ENCODE results near the gene MCF2L2.

Gene MCF2L2

GRCh38 chr3:183224180-183224970 is 204.0 kb downstream of the MCF2L2 start:
- H3K4me3 ChIP-seq (ENCODE audit: low read depth, low read length): no peak overlapping the region
- TF ChIP-seq MAX (IDR thresholded peaks at IDR 0.05; ENCODE audit: low read depth, low read length) (no peak), CTCF (IDR thresholded peaks at IDR 0.05; ENCODE audit: low read depth, low read length) (no peak), POLR2A (IDR thresholded peaks at IDR 0.05; ENCODE audit: extremely low read depth, insufficient read length) (no peak), MYC (IDR thresholded peaks at IDR 0.05; ENCODE audit: low read depth, low read length) (no peak)
- DNase-seq (ENCODE audit: low read depth): no peak

- TF ChIP-seq POLR2A (IDR thresholded peaks at IDR 0.05; ENCODE audit: extremely low read depth, insufficient read length) (no peak), MAX (IDR thresholded peaks at IDR 0.05; ENCODE audit: low read depth, low read length) (no peak), CTCF (IDR thresholded peaks at IDR 0.05; ENCODE audit: low read depth, low read length) (no peak), MYC (IDR thresholded peaks at IDR 0.05; ENCODE audit: low read depth, low read length) (no peak)
- no peak overlapping the region for H3K4me3 ChIP-seq (ENCODE audit: low read depth, low read length)
- no peak for DNase-seq (ENCODE audit: low read depth)
Observed at GRCh38 chr3:183222631-183223235, 205.7 kb downstream of the MCF2L2 start.

GRCh38 chr3:183220828-183221227 is 207.6 kb downstream of the MCF2L2 start:
- no peak for DNase-seq (ENCODE audit: low read depth)
- TF ChIP-seq POLR2A (IDR thresholded peaks at IDR 0.05; ENCODE audit: extremely low read depth, insufficient read length): no peak
- TF ChIP-seq MAX (IDR thresholded peaks at IDR 0.05; ENCODE audit: low read depth, low read length): no peak
- no peak for TF ChIP-seq MYC (IDR thresholded peaks at IDR 0.05; ENCODE audit: low read depth, low read length)
- no peak for TF ChIP-seq CTCF (IDR thresholded peaks at IDR 0.05; ENCODE audit: low read depth, low read length)

GRCh38 chr3:183218826-183219225 is 209.6 kb downstream of the MCF2L2 start:
- no peak for DNase-seq (ENCODE audit: low read depth)
- TF ChIP-seq MAX (IDR thresholded peaks at IDR 0.05; ENCODE audit: low read depth, low read length) (no peak), CTCF (IDR thresholded peaks at IDR 0.05; ENCODE audit: low read depth, low read length) (no peak), POLR2A (IDR thresholded peaks at IDR 0.05; ENCODE audit: extremely low read depth, insufficient read length) (no peak), MYC (IDR thresholded peaks at IDR 0.05; ENCODE audit: low read depth, low read length) (no peak)
- no peak overlapping the region for H3K4me3 ChIP-seq (ENCODE audit: low read depth, low read length)

More at GRCh38 chr3:183220828-183221227, 207.6 kb downstream of the MCF2L2 start:
- H3K4me3 ChIP-seq (ENCODE audit: low read depth, low read length): no peak overlapping the region

GRCh38 chr3:183217548-183218332 is 210.7 kb downstream of the MCF2L2 start:
- peak; percentile 57 for DNase-seq (ENCODE audit: low read depth)
- no peak overlapping the region for H3K4me3 ChIP-seq (ENCODE audit: low read depth, low read length)
- TF ChIP-seq MYC (IDR thresholded peaks at IDR 0.05; ENCODE audit: low read depth, low read length) (no peak), MAX (IDR thresholded peaks at IDR 0.05; ENCODE audit: low read depth, low read length) (no peak), POLR2A (IDR thresholded peaks at IDR 0.05; ENCODE audit: extremely low read depth, insufficient read length) (no peak), CTCF (IDR thresholded peaks at IDR 0.05; ENCODE audit: low read depth, low read length) (no peak)

All from NB4 (cell line).